Activated CD4-positive, alpha-beta T cell treated with anti-CD3 and anti-CD28 coated beads, Interleukin-2, amount 50 U/mL, for 1 hour (primary cell): ENCODE results near the gene ACAD11.
"Not testable (repeated sequence)": the region's sequence is repeated elsewhere in the genome, so short reads cannot be mapped to it uniquely, and the experiment has no call there.

Experiments used
- DNase-seq: peaks from one replicate; pipeline ENCODE4 v3.0.0-alpha.2; 2020

ACAD11 gene

DNA sequence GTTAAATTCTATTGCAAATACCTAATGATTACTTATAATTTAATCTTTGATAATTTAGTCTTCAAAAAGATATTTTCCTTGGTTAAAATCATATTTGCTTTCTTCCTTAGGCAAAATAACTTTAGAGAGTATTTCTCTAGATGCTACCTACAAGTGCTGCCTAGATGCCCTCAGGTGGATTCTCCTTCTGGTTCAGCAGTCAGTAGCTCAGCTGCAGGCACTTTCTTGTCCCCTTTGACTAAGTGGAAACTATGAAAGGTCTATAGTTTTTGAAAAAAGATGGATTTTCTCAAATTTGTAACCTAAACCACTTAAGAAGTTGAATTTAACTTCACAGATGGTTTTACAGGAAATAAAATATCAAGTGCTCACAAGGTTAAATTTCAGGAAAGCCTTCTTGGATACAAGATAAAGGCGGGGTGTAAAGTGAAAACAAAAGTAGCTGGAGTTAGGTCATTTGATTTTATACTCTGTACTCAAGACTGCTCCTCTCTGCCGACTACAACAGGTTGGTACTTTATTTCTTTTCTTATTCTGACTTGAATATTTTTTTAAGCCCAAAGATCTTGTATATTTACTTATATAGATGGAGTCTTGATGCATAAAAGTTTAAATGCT lies 62.7 kb downstream of the ACAD11 start, which contains the start of gene ACKR4:
Gene ACKR4 (plus strand): TSS at position 455 of the 618 bp plus-strand sequence. CDS start 3,128 bp downstream, outside the sequence.
- DNase-seq: no peak

DNA sequence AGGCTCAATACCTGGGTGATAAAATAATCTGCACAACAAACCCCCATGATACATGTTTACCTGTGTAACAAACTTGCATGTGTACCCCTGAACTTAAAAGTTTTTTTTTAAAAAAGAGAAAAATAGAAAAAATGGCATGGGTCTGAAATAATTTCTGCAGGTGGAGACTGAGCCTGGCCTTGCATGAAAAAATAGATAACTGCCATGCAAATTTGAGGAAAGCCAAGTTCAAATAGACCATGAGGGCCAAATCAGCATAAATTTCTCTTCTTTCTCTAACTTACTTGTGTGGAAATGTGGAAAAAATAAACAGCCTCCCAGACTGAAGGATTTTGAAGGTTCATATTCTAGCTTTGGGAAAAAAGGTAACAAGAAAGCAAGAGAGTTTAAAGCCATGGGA lies 63.3 kb downstream of the ACAD11 start:
- DNase-seq: no peak

DNA sequence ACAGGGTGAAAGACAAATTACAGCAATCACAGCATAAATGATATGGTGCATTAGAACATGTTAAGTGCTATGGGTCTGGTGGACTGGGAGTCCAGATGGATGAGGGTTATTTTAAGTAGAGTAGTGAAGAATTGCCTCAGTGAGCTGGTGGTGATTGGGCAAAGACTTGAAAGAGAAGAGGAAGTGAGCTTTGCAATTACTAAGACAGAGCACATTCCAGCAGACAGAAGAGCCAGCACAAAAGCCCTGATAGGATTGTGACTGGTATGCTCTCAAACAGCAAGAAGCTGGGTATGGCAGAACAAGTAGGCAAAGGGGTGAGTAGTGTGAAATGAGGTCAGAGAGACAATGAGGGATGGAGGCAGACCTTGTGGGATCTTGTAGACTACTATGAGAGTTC lies 64.6 kb downstream of the ACAD11 start:
- DNase-seq: no peak

DNA sequence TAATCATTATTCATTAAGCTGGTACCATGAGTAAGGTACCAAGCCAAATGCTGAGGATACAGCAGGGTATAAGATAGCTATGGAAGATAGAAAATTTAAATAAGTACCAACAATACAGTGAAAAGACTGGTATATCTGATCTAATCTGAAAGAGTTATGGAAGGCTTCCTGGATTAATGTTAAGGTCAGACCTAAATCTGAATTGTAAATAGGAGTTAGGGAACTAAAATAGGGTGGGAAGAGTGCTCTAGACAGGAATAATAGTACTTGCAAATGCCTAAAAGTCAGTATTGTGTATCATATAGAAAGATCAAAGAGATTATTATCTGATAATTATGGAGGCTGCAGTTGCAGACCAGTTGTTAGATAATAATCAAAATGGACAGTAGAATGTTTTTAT lies 65.1 kb downstream of the ACAD11 start:
- no peak for DNase-seq

DNA sequence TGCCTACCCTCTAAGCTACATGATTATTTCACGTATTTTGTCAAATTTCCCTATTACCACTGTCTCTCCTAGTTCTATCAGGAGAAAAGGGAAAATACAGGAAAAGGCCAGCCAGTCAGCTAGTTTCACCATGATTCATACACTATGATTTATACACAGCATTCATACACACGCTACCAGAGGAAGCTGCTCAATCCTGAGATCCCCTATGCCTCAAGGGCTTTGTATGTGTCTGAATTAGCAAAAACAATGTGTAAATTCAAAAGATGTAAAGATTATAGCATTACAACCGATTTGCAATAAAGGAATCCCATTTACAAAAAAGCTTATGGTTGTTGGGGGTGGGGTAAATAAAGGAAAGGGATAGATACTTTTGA lies 65.7 kb downstream of the ACAD11 start:
- no peak for DNase-seq

DNA sequence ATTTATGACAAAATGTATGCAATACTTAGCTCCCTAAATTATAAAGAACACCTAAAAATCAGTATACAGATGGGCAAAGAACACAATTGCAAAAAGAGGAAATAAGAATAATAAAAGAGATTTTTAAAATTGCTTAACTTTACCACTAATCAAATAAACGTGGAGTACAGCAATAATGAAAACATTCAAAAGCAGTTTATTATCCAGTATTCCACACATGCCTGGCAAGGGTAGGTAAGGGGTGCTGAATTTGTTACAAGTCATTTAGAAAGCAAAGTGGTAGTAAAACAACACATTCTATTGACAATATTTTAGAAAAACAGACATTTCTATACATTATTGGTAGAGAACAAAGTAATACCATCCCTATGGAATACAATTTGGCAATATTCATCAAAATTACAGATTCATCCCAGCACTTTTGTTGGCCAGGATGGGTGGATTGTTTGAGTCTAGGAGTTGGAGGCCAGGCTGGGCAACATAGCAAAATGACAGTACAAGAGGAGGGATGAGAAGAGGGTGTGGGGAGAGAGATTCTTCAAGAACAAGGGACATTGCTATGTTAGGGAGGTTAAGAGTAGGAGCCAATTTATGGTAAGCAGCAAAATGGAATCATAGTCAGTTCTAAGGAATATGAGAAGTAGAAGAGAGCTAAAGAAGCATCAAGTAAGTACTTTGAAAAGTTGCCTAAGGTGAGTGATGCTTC lies 66.2 kb downstream of the ACAD11 start:
- DNase-seq: no peak

DNA sequence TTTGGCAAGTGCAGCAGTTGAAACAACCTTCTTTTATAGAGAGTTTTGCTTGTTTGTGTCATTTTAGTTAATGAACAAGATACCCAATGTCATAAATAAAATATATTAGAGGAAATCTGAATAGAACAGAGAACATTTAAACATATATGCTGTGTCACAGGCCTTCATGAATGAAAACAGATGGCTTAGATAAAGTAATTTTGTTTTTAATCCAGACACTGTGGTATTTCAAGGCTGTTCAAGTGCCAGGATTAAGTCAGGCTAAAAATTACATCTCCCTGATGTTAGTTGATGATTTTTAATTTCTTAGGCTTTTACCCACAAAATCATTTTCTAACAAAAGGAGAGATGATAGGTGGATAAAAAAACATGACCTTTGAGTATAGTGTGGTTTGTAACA lies 67.4 kb downstream of the ACAD11 start:
- DNase-seq: no peak

DNA sequence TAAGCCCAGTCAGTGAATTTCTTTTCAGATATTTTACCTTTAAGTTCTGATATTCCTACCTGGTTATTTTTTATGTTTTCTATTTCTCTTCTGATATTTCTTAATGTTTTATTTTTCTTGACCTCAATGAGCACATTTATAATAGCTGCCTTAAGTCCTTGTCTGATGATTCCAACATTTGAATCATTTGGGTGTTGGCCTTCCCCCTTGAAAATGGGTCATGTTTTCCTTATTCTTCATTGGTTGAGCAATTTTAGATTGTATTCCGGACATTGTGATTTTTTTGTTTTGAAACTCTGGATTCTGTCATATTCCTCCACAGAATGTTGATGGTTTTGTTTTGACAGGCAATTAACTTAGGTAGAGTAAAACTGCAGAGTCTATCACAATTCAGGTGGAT lies 72.2 kb downstream of the ACAD11 start:
- no peak for DNase-seq

DNA sequence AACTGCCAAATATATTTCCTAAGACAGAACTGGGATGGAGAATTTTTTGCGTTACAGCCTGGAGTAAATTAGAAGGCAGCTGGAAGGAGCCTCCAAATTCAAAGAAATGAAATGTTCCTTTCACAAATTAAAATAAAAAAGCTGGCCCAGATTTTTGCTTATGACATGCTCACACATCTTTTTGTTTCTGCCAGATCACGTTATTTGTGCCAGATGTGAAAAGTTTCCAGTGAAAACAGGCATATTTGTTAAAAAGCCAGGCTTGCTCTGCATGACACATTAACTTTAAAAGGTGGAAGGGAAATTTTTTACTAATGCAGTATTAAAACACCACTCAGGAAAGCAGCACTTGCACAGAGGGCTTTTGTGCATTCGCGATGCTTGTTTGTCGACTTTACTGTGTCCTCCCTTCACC lies 85.8 kb downstream of the ACAD11 start:
- no peak for DNase-seq

DNA sequence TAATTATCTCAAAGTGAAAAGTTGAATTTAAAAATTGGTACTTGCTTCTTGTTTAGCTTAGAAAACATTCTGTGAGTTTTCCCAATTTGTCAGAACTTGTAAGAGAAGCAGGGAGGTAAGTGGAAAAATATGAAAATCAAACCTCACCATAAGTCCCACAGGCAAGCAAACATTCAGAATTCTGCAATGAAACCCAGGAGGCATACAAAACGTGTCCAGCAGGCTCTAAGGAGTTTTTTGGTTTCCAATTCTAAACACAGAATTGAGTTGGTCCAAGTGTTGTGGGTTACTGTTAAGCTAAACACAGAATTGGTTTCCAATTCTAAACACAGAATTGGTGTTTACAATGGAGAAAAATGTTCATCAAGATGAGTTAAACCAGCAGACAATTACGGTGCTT lies 89.6 kb downstream of the ACAD11 start:
- no peak for DNase-seq

DNA sequence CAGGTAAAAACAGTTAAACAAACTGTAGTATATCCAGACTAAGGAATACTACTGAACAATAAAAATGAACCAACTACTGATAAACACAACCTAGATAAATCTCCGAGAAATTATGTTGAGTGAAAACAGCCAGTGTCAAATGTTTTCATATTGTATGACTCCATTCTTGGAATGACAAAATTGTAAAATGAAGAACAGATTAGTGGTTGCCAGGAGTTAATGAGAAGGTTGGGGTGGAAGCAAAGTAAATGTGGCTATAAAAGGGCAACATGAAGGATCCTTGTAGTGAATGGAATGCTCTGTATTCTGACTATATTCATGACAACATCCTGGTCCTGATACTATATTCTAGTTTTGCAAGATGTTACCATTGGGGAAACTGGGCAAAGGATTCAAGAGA lies 90.0 kb downstream of the ACAD11 start:
- DNase-seq: no peak

DNA sequence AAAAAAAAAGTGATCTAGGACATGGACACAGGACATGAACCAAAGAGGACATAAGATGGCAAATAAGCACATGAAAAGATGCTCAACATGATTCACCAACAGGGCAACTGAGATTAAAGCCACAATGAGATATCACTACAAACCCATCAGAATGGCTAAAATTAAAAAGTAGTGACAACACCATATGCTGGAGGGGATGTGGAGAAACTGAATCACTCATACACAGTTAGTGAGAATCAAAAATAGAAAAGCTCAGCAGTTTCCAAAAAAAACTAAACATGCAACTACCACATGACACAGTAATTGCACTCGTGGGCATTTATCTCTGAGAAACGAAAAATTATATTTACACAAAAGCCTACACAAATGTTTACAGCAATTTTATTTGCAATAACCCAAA lies 90.5 kb downstream of the ACAD11 start:
- no peak for DNase-seq

DNA sequence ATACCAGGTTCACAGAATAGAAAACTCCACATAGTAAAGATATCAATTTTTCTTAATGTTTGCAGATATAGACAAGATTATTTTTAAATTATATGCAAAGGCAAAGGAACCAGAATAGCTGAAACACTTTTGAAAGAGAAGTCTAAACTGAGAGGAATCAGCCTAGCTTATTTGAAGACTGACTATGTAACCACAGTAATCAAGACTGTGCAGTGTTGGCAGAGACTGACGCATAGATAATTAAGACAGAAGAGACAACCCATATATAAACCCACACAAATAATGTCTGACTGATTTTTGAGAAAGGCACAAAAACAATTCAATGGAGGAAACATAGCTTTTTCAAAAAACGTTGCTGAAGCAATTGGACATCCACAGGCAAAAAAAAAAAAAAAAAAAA lies 91.2 kb downstream of the ACAD11 start:
- no peak for DNase-seq

DNA sequence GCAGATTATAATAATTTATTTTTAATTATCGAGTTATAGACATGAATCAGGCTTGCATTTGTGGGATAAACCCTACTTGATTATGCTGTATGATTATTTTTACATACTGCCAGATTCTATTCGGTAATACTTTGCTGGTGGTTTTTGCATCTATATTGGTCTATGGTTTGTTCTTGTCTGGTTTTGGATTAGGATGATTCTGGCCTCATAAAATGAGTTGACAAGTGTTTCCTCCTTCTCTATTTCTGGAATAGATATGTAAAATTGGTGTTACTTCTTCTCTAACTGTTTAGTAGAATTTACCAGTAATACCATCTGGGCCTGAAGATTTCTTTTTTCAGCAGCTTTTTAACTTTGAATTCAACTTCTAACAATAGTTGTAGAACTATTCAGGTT lies 95.5 kb downstream of the ACAD11 start:
- DNase-seq: no peak

DNA sequence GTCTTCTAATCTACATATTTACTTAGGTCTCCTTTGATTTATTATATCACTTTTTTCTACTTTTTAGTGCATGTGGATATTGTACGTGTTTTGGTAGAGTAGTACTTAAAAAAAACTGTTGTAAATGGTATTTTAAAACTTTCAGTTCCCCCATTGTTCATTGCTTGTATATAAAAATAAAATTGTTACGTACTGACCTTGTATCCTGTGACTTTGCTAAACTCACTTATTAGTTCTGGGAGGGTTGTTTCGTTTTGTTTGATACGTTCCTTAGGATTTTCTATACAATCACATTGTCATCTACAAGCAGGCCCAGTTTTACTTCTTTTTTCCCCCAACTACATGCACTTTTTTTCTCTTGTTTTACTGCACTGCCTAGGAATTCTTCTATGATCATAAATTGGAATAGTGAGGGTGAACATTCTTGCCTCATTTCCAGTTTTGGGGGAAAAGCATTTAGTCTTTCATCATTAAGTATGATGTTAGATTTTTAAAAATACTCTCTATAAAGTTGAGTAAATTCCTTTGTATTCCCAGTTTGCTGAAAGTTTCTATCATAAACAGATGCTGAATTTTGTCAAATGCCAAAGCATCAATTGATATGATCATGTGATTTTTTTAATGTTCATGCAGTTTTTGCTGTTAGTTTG lies 96.1 kb downstream of the ACAD11 start:
- DNase-seq: no peak

DNA sequence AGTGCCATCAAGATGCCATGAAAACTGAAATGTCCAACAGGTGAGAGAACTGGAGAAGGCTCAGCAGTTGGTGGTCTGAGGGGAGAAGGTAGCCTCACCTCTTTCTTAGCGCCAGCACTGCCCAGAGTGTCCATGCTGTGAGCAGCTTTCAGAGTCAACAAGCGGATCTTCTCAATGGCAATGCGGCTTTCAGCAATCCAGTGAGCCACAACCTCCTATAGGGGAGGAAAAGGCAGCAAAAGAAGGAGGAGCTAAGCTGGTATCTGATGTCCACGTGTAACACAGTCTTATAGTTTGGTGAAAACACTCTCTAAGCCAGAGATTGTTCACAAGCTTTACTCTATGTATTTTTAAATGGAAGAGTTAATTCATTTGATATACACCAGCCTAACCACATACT lies 98.6 kb downstream of the ACAD11 start:
- DNase-seq: no peak

DNA sequence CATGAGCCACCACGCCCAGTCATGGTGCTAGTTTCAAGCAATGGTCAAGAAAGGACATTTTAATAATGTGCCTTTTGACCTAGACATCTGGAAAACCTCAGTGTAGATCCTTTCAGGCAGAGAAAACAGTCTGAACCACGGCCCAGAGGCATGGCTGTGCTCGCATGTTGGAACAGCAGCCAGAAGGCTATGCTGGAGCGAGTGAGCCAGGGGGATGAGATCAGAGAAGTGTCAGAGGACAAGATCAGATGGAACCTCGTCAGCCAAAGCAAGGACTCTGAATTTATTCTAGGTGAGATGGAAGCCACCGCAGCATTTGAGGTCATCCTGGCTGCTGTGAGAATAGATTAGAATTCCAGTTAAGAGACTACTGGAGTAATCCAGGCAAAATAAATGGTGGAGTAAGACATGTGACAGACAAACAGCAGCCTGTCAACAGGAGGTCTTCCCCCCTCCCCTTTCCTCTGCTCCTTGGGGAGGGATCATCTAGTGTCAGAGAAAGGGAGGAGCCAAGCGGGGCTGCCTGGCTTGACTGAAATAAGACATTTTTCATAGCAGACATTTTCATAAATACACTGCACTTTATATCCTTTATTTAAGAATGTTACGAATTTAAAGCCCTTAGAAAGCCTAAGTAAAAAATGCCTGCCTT lies 103.0 kb downstream of the ACAD11 start:
- no peak for DNase-seq

DNA sequence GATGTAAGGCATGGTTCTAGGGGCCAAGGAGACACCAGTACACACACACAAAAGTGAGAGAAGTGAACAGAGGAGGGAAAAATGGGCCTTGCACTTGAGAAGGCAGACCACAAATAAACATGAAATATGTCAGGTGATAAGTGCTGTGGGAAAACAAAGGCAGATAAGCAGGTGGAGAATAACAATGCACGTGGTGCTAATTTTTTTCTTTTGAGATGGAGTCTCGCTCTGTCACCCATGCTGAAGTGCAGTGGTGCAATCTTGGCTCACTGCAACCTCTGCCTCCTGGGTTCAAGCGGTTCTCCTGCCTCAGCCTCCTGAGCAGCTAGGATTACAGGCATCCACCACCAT lies 103.6 kb downstream of the ACAD11 start:
- not testable (repeated sequence) for DNase-seq

DNA sequence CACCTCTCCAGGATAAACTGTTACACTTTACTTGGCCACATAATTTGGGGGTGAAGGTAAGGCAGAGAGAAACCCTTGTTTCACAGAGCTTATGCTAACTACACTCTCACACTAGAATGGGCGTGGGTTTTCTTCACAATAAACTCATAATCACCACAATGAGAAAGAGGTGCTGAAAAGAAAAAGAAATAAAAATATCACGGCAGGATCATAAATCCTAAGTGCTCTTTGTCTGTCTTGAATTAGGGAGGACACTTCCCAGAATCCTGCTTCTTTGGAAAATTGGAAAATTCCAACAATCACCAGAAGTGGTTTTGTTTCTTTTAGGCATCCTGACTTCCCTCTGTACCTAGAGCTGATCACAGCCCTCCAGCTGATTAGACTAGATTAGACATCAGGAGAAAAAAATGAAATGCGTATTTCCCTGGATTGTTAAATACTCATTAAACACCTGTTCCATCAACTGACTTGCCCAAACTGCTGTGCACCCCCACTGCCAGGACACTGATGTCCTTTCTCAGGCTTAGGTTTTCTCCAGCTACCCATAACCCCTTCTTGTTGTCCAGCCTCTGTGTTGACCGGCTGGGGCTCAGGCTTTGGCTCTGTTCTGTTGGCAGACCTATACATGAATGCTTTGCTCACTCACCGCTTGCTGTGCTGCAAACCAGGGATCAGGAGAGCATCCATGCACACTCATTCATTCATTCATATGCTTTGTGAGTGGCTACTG lies 104.1 kb downstream of the ACAD11 start:
- DNase-seq: no peak

DNA sequence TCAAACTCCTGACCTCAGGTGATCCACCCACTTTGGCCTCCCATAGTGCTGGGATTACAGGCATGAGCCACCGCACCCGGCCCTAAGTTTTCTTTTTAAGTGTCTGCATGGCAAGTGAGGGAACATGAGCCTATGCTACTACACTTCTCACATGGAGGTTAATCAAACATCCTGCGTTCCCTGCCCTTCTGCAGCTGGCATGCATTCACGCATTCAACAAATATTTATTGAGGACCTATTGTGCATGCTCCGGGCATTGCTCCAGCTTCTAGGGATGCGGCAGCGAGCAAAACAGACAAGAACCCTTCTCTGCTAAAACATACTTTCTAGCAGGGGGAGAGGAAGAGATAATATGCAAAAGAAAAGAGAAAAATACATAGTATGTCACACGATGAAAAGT lies 105.2 kb downstream of the ACAD11 start:
- no peak for DNase-seq

DNA sequence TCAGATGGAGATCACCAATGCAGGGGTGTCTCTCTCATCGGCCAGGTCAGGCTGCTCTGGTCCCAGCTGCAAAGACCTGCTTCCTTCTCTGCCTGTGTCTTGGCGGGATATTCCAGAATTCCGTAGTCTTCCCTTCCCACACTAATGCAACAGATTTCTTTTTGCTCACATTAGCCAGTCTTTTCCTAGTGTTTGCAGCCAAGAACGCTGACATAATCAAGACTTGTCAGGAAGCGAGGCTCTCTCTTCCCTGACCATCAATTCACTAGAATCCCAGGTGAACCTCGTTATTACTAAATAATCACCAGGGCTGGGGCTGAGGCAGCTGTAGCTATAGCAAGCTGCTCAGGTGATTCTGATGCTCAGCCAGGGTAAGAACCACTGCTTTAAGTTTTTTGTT lies 105.8 kb downstream of the ACAD11 start:
- DNase-seq: no peak

DNA sequence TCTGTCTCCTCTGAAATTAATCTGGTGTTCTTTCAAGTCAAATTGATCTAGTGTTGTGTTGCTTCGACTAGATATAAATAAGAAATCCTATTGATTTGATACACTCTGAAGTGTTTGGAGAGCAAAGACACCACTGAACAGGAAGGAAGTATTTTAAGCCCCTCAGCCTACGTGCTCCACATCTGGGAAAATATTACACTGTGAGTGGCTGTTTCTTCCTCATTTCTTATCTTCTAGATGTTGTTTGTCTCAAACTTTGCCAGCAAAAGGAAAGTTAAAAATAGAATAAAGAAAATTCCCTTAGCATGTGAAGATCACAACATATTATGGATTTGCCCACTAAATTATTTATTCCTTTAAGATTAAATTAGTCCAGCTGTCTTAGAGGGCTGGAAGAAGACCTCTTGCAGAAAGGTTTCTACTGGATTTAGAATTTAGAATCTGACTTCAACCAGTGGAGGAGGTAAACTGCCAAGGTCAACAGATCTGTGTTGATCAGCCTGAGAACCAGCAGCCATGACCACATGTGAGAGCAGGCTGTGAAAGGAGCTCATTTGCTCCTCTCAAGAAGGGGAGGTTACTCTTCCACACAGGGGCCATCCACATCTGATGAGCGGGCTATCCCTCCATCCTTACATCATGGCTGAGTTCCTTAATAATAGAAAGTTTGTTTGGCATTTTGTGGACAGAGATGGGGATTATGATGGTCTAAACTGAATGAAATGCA lies 108.9 kb downstream of the ACAD11 start:
- no peak for DNase-seq
